ENCODE results near the gene PDCD10.

GRCh38 chr3:167716920-167717319 lies 17.8 kb downstream of the PDCD10 start:
- TF ChIP-seq ZNF274 (IDR thresholded peaks at IDR 0.05; ENCODE audit: low read depth, low read length) (no peak), YY1 (IDR thresholded peaks at IDR 0.05; ENCODE audit: insufficient read depth, insufficient read length) (no peak)

All from NT2/D1 (cell line).